ENCODE measurements around the gene RPS17. TPM values are rescaled to one million over a fixed set of nuclear protein-coding genes. Genes with fewer than 3 reads are reported as not detected.
"Not testable (repeated sequence)": the region's sequence is repeated elsewhere in the genome, so short reads cannot be mapped to it uniquely, and the experiment has no call there.

Gene RPS17
- total and polyA plus RNA-seq, 5 donors from 2014 or later, result 1,155 to 1,792 (median 1,597) TPM

- not testable (repeated sequence) for H3K4me1 Mint-ChIP-seq; H3K27ac Mint-ChIP-seq; H3K27me3 ChIP-seq (ENCODE audit: control insufficient read depth, insufficient read depth, low read length); H3K27ac ChIP-seq (ENCODE audit: insufficient read depth, low read length, poor library complexity, severe bottlenecking); H3K9me3 ChIP-seq (ENCODE audit: control insufficient read depth in 2 of 2, low read length in 2 of 2); DNase-seq; ATAC-seq (ENCODE audit: low read depth in 2 of 2); H3K36me3 Mint-ChIP-seq; H3K36me3 ChIP-seq (ENCODE audit: control insufficient read depth, insufficient read depth, low read length); H3K9me3 Mint-ChIP-seq; H3K27me3 Mint-ChIP-seq; H3K4me3 Mint-ChIP-seq; H3K4me1 ChIP-seq (ENCODE audit: control insufficient read depth, insufficient read depth, low read length, poor library complexity, severe bottlenecking); H3K4me3 ChIP-seq (ENCODE audit: low read depth, low read length)
Measured at GRCh38 chr15:82505842-82506241, 34.4 kb downstream of the RPS17 start.

GRCh38 chr15:82504074-82504473 lies 36.2 kb downstream of the RPS17 start:
- not testable (repeated sequence) for H3K27me3 ChIP-seq (ENCODE audit: control insufficient read depth, insufficient read depth, low read length); H3K4me3 ChIP-seq (ENCODE audit: low read depth, low read length); ATAC-seq (ENCODE audit: low read depth in 2 of 2); H3K27me3 Mint-ChIP-seq; H3K9me3 Mint-ChIP-seq; H3K27ac Mint-ChIP-seq; H3K4me1 ChIP-seq (ENCODE audit: control insufficient read depth, insufficient read depth, low read length, poor library complexity, severe bottlenecking); H3K9me3 ChIP-seq (ENCODE audit: control insufficient read depth in 2 of 2, low read length in 2 of 2); H3K36me3 ChIP-seq (ENCODE audit: control insufficient read depth, insufficient read depth, low read length); H3K4me3 Mint-ChIP-seq; H3K36me3 Mint-ChIP-seq; DNase-seq; H3K4me1 Mint-ChIP-seq; H3K27ac ChIP-seq (ENCODE audit: insufficient read depth, low read length, poor library complexity, severe bottlenecking)

- ATAC-seq (ENCODE audit: low read depth in 2 of 2), result peak; percentile 60 to 79
- not testable (repeated sequence) for H3K4me3 ChIP-seq (ENCODE audit: low read depth, low read length); H3K36me3 Mint-ChIP-seq; H3K27me3 ChIP-seq (ENCODE audit: control insufficient read depth, insufficient read depth, low read length); H3K9me3 Mint-ChIP-seq; H3K27me3 Mint-ChIP-seq; H3K36me3 ChIP-seq (ENCODE audit: control insufficient read depth, insufficient read depth, low read length); H3K9me3 ChIP-seq (ENCODE audit: control insufficient read depth in 2 of 2, low read length in 2 of 2); H3K27ac ChIP-seq (ENCODE audit: insufficient read depth, low read length, poor library complexity, severe bottlenecking); H3K4me3 Mint-ChIP-seq; H3K4me1 Mint-ChIP-seq; H3K27ac Mint-ChIP-seq; H3K4me1 ChIP-seq (ENCODE audit: control insufficient read depth, insufficient read depth, low read length, poor library complexity, severe bottlenecking)
- peak in 1 of 3 donors; percentile 11 for DNase-seq
Measured at GRCh38 chr15:82502700-82503339, 37.4 kb downstream of the RPS17 start.

GRCh38 chr15:82500772-82501171 lies 39.5 kb downstream of the RPS17 start:
- H3K4me3 ChIP-seq (ENCODE audit: low read depth, low read length); H3K36me3 ChIP-seq (ENCODE audit: control insufficient read depth, insufficient read depth, low read length); H3K36me3 Mint-ChIP-seq; H3K4me1 ChIP-seq (ENCODE audit: control insufficient read depth, insufficient read depth, low read length, poor library complexity, severe bottlenecking); H3K4me1 Mint-ChIP-seq; H3K27me3 Mint-ChIP-seq; H3K27ac Mint-ChIP-seq; H3K27ac ChIP-seq (ENCODE audit: insufficient read depth, low read length, poor library complexity, severe bottlenecking); ATAC-seq (ENCODE audit: low read depth in 2 of 2); H3K27me3 ChIP-seq (ENCODE audit: control insufficient read depth, insufficient read depth, low read length); H3K4me3 Mint-ChIP-seq; DNase-seq; H3K9me3 ChIP-seq (ENCODE audit: control insufficient read depth in 2 of 2, low read length in 2 of 2); H3K9me3 Mint-ChIP-seq: not testable (repeated sequence)

- not testable (repeated sequence) for H3K4me3 ChIP-seq (ENCODE audit: low read depth, low read length); H3K4me3 Mint-ChIP-seq; H3K9me3 Mint-ChIP-seq; DNase-seq; H3K27me3 Mint-ChIP-seq; H3K36me3 Mint-ChIP-seq; H3K36me3 ChIP-seq (ENCODE audit: control insufficient read depth, insufficient read depth, low read length); H3K27me3 ChIP-seq (ENCODE audit: control insufficient read depth, insufficient read depth, low read length); H3K4me1 Mint-ChIP-seq; H3K9me3 ChIP-seq (ENCODE audit: control insufficient read depth in 2 of 2, low read length in 2 of 2); ATAC-seq (ENCODE audit: low read depth in 2 of 2); H3K27ac ChIP-seq (ENCODE audit: insufficient read depth, low read length, poor library complexity, severe bottlenecking); H3K27ac Mint-ChIP-seq; H3K4me1 ChIP-seq (ENCODE audit: control insufficient read depth, insufficient read depth, low read length, poor library complexity, severe bottlenecking)
Measured at GRCh38 chr15:82497978-82498377, 42.3 kb downstream of the RPS17 start.

GRCh38 chr15:82488250-82488649 lies 52.0 kb downstream of the RPS17 start:
- H3K36me3 Mint-ChIP-seq; ATAC-seq (ENCODE audit: low read depth in 2 of 2); H3K36me3 ChIP-seq (ENCODE audit: control insufficient read depth, insufficient read depth, low read length); H3K4me3 Mint-ChIP-seq; H3K27ac Mint-ChIP-seq; H3K9me3 Mint-ChIP-seq; H3K9me3 ChIP-seq (ENCODE audit: control insufficient read depth in 2 of 2, low read length in 2 of 2); H3K4me1 Mint-ChIP-seq; H3K4me3 ChIP-seq (ENCODE audit: low read depth, low read length); H3K27me3 ChIP-seq (ENCODE audit: control insufficient read depth, insufficient read depth, low read length); H3K27me3 Mint-ChIP-seq; H3K4me1 ChIP-seq (ENCODE audit: control insufficient read depth, insufficient read depth, low read length, poor library complexity, severe bottlenecking); H3K27ac ChIP-seq (ENCODE audit: insufficient read depth, low read length, poor library complexity, severe bottlenecking); DNase-seq: not testable (repeated sequence)

GRCh38 chr15:82487045-82487444 lies 53.2 kb downstream of the RPS17 start:
- H3K36me3 Mint-ChIP-seq; ATAC-seq (ENCODE audit: low read depth in 2 of 2); H3K36me3 ChIP-seq (ENCODE audit: control insufficient read depth, insufficient read depth, low read length); H3K27me3 Mint-ChIP-seq; H3K4me3 Mint-ChIP-seq; H3K4me1 ChIP-seq (ENCODE audit: control insufficient read depth, insufficient read depth, low read length, poor library complexity, severe bottlenecking); H3K4me1 Mint-ChIP-seq; H3K9me3 ChIP-seq (ENCODE audit: control insufficient read depth in 2 of 2, low read length in 2 of 2); H3K9me3 Mint-ChIP-seq; H3K27ac ChIP-seq (ENCODE audit: insufficient read depth, low read length, poor library complexity, severe bottlenecking); DNase-seq; H3K27ac Mint-ChIP-seq; H3K4me3 ChIP-seq (ENCODE audit: low read depth, low read length); H3K27me3 ChIP-seq (ENCODE audit: control insufficient read depth, insufficient read depth, low read length): not testable (repeated sequence)

Data from CD4-positive, CD25-positive, alpha-beta regulatory T cell (primary cell).